HepG2 (cell line): ENCODE results near the gene ZNF548.

ENCODE experiments used
- ATF2 ChIP-seq: sonication (generic); formaldehyde crosslinking; IDR thresholded peaks from 2 replicates; pipeline ENCODE4 v1.4.0; 2020; ENCODE audit warnings: missing genetic modification reagents
- CHD4 ChIP-seq: fragments of 200-600 bp; sonication (generic); IDR thresholded peaks from 2 replicates; pipeline ENCODE4 v1.7.0; 2017; ENCODE audit warnings: mild to moderate bottlenecking, low read length, borderline replicate concordance
- FLYWCH1 ChIP-seq: sonication (generic); formaldehyde crosslinking; IDR thresholded peaks from 2 replicates; pipeline ENCODE4 v1.8.1; 2023; ENCODE audit warnings: mild to moderate bottlenecking, missing genetic modification reagents
- GPBP1L1 ChIP-seq: sonication (generic); formaldehyde crosslinking; IDR thresholded peaks from 2 replicates; pipeline ENCODE4 v1.5.0; 2020; ENCODE audit warnings: mild to moderate bottlenecking, missing genetic modification reagents
- PATZ1 ChIP-seq: sonication (generic); formaldehyde crosslinking; IDR thresholded peaks from 2 replicates; pipeline ENCODE4 v1.4.0; 2020; ENCODE audit warnings: missing genetic modification reagents
- SNRNP70 ChIP-seq: fragments of 200-400 bp; formaldehyde crosslinking; IDR thresholded peaks from 2 replicates; pipeline ENCODE4 v1.6.1; 2017; ENCODE audit warnings: mild to moderate bottlenecking, low read depth, low read length, moderate library complexity
- ZBTB38 ChIP-seq: sonication (generic); formaldehyde crosslinking; IDR thresholded peaks from 2 replicates; pipeline ENCODE4 v1.5.1; 2020; ENCODE audit warnings: mild to moderate bottlenecking, missing genetic modification reagents

GRCh38 chr19:57406516-57407123 lies 17.0 kb downstream of the ZNF548 start:
- TF ChIP-seq FLYWCH1 (CRISPR knock-in tag) (no peak), SNRNP70 (no peak), CHD4 (no peak), ATF2 (CRISPR knock-in tag) (peak; percentile 42; the same call in 1 of the 2 replicates), ZBTB38 (CRISPR knock-in tag) (peak; percentile 45; the same call in 1 of the 2 replicates), GPBP1L1 (CRISPR knock-in tag) (no peak), PATZ1 (CRISPR knock-in tag) (no peak)
